ENCODE data around the gene MANSC4. TPM values are rescaled to one million over a fixed set of nuclear protein-coding genes. Genes with fewer than 3 reads are reported as not detected.

The MANSC4 gene
- under 1 TPM; 0.13 to 0.69 (median 0.36) TPM for polyA plus RNA-seq (ENCODE audit: insufficient read depth in 1 of 5, insufficient read length in 5 of 5, low replicate concordance in 1 of 5)
- long read RNA-seq, donor 1: 0 reads
- long read RNA-seq, donor 2: 0 reads
- long read RNA-seq, donor 3: 0 reads
- long read RNA-seq, donor 4: 0 reads
- long read RNA-seq, donor 5: 0 reads
- long read RNA-seq, donor 6: 0 reads
- long read RNA-seq, donor 7: 0 reads
- long read RNA-seq, donor 8: 0 reads

- DNase-seq: peak; percentile 76 to 77
Measured at GRCh38 chr12:27779920-27780611, at the start of gene MANSC4, which contains the start of gene KLHL42. TSS of gene MANSC4 (minus strand) at chr12:27780236. CDS start at chr12:27771276, 8,960 bp downstream. TSS of gene KLHL42 (plus strand) at chr12:27780233. CDS start at chr12:27780331, 98 bp downstream.

DNA sequence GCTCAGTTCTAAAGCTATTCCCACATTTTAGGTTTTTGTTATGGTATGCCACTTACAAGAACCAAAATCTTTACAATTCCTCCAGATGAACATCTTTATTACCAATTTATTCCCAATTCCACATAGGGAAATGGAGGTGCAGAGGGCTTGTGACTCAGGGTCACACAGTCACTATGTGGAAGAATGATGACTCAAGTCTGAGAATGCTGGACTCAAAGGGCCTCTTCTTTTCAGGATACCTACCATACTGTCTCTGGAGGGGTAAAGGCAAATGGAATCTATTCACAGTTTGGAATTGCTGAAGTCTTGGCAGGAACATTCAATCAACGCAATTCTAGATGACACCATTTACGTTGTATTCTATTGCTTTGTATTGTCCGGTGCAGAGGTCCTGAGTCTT, 48.2 kb upstream of the MANSC4 start:
- DNase-seq: no peak

DNA sequence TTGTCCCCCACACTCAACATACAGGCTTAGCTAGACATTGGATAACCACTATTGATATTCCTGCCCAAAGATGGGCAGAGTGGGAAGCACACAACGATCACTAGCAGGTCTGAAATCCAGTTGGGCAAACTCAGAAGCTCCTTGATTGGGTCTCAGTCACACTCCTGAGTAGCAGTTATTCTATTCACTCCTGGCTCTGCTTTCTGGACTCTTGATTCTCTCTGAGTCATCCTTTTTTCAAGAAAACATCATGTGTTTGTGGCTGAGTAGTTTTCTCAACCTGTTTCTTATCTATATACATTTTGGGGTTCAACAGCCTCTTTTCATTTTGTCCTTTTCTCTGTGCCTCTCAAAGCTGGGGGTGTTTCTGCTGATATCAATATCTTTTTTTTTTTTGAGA, 46.0 kb upstream of the MANSC4 start:
- DNase-seq: no peak

GRCh38 chr12:27824126-27824842, 44.2 kb upstream of the MANSC4 start:
- no peak for DNase-seq

GRCh38 chr12:27823038-27823437, 43.0 kb upstream of the MANSC4 start:
- no peak for DNase-seq

GRCh38 chr12:27822076-27822712, 42.2 kb upstream of the MANSC4 start:
- no peak for DNase-seq

- DNase-seq: peak; percentile 59 to 80
Measured at GRCh38 chr12:27821259-27821973, 41.4 kb upstream of the MANSC4 start.

GRCh38 chr12:27820564-27820963, 40.5 kb upstream of the MANSC4 start:
- DNase-seq: no peak

DNA sequence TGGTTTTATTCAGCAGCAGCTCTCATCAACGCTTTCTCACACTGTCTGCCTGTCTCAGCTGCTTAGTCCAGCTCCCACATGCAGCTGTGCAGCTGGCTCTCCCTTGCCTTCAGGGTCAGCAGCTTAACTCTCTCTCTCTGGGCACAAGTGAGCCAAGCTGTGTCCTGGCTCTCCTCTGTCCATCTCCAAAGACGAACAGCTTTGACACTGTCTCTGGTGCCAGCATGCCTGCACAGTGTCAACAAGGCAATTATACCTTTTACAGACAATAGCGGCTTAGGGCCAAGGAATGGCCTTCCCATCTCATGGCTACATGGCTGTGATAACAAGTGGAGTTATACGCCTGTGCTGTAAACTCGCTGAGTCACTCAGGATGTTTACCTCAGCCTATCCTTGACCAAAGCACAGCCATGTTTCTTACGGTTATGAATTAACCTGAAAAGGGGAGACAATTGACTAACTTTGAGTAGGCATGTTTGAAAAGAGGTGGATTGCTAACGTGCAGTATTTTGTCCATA, 38.4 kb upstream of the MANSC4 start:
- peak in 1 of 2 donors; percentile 46 for DNase-seq

- DNase-seq: peak; percentile 58 to 63
Measured at GRCh38 chr12:27817766-27818165, 37.7 kb upstream of the MANSC4 start.

DNA sequence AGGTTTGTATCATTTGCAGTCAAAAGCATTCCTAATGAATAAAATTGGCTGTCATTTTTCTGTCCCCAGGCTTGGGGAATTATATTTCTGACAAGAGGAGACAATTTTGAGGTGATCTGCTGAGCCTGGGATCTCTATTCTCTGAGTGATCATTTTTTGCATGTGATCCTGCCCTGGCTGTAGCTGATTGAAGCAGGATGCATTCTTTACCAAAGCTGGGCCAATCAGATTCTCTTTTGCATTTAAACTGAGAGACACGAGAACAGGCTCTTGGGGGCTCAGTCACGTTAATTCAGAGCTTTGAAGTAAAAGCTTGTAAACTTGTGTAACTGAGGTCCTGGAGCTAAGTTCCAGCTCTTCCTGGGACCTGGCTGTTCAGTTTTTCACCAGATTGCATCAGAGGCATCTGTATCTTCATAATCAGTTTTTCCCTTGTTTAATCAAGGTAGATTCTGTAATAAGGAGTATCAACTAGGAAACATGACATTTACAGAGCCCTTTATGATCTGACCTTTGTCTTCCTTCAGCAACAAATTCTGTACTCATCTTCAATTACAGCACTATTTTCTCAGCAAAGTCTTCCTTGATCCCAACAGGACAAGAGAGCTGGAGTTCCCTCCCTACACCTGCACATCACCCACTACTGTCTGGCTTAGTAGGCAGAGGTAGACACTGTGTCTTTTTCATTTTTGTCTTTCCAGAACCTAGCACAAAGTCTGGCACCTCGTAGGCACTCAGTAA, 35.0 kb upstream of the MANSC4 start:
- DNase-seq: no peak

GRCh38 chr12:27814411-27814810, 34.4 kb upstream of the MANSC4 start:
- no peak for DNase-seq

DNA sequence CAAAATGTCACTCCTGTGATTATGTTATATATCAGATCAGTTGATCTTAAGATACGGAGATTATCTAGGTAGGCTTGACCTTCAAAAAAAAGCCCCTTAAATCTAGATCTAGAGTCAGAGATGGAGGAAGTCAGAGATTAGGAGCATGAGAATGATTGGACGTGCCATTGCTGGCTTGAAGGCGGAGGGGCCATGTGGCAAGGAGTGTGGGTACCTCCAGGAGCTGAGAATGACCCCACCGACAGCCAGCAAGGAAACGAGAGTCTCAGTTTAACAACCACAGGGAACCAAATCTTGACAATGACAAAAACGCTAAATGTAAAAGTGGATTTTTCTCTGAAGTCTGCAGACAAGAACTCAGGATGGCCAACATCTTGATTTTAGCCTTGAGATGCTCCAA, 32.5 kb upstream of the MANSC4 start:
- no peak for DNase-seq

DNA sequence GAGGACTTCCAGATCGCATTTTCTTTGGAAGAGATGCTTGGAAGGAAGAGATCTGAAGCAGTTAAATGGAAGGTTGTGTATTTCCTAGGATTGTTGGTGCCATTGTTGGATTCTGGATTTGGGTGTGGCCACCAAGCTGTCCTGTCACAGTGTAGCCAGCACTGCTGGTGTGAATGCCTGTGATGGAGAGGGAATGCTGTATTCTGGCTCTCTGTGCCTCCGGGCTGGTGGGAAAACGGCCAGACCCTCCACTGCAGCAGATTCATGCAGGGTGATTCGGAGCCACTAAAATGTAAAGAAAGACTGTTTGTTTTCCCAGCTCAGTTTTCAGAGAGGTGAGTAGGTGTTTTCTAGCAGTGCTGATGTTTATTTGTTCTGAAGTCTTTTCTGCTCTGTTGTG, 30.7 kb upstream of the MANSC4 start:
- DNase-seq: no peak

GRCh38 chr12:27808841-27809240, 28.8 kb upstream of the MANSC4 start:
- DNase-seq: no peak

DNA sequence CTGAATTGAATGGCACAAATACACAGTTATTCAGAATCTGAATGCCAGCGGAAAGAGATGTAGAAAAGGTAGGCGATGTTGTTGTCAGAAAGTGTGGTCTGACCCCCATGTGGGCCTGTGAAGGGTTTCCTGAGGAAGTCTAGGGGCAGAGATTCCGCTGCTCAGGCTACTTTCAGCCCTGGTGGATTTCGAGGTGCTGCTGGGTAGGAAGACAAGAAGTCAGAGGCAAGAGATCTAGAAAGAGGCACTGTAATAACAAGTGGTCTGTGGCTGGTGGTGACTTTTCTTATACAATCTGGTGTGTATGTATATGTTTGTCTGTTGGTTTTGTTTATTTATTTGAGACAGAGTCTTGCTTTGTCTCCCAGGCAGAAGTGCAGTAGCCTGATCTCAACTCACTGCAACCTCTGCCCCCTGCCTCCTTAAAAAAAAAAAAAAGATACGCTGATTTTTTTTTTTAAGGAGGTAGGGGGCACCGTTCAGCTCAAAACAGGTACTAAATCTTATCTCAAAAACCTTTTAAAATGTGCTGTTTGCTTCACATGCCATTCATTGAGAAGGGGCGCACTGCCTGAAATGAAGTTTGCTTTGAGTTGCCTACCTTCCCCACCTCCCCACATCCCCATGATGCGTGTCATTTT, 27.1 kb upstream of the MANSC4 start:
- DNase-seq: no peak

DNA sequence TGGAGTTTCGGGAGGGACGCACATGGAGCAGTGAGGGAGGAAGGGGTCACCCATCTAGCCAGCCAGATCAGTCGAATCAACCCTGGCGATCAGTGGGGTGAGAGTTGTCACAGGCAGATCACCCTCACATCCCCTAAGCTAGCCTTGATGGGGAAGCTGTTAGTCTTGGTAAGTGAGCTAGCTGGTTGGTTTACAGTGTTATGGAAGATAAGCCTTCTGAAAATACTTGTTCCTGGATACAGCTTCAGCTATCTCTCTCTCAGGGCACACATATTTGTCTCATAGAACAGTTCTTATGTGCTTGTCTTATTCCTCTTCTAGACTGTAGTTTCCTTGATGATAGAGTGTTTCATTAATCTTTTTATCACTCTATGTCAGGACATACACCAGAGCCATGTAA, 26.2 kb upstream of the MANSC4 start:
- DNase-seq: no peak

GRCh38 chr12:27805238-27805637, 25.2 kb upstream of the MANSC4 start:
- DNase-seq: no peak

DNA sequence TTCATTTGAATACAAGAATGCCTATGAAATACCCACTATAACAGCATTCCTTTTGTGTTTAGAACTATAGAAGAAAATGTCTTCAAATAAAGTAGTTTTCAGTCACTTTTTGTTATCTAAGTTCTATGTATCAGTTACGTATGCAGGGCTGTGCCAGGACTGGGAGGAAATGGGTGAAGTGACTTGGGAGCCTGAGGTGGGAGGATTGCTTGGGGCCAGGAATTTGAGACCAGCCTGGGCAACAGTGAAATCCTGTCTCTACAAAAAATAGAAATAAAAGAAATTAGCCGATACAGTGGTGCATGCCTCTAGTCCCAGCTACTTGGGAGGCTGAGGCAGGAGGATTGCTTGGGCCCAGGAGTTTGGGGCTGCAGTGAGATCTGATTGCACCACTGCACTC, 22.9 kb upstream of the MANSC4 start:
- DNase-seq: no peak

- no peak for DNase-seq
Measured at GRCh38 chr12:27802511-27802910, 22.5 kb upstream of the MANSC4 start.
